ENCODE data around the gene MAP2K1. TPM values are rescaled to one million over a fixed set of nuclear protein-coding genes. Genes with fewer than 3 reads are reported as not detected.

The MAP2K1 gene
- polyA plus RNA-seq, 1 of the 3 experiments (the other 2 are of a cell fraction) = 21.8 TPM

GRCh38 chr15:66454143-66454542 is 67.4 kb downstream of the MAP2K1 start:
- Histone ChIP-seq H2AFZ (ENCODE audit: low read depth) (no peak overlapping the region), H3K4me3 (ENCODE audit: low read depth in 2 of 2, low read length in 1 of 2) (no peak overlapping the region), H3K9me3 (no peaks in the 10 kb centered on the region), H4K20me1 (ENCODE audit: insufficient read depth) (no peaks in the 10 kb centered on the region), H3K27ac (ENCODE audit: low read depth in 2 of 2, low read length in 1 of 2) (no peak overlapping the region), H3K4me1 (ENCODE audit: control insufficient read depth in 1 of 2, insufficient read depth in 2 of 2, low read depth in 1 of 2, low read length in 1 of 2) (no peaks in the 10 kb centered on the region), H3K27me3 (ENCODE audit: insufficient read depth) (no peaks in the 10 kb centered on the region), H3K79me2 (ENCODE audit: insufficient read depth) (no peaks in the 10 kb centered on the region; the same call in 1 of the 2 replicates), H3K36me3 (replicated peaks in 1 of 2; ENCODE audit: control insufficient read depth in 1 of 2, insufficient read depth in 2 of 2, low read length in 1 of 2) (peaks cover 0 to 4% of the 10 kb centered on the region in 2 experiments), H3K9me2 (no peaks in the 10 kb centered on the region), H3K4me2 (no peak overlapping the region), H3F3A (replicated peaks; ENCODE audit: insufficient read depth) (no peaks in the 10 kb centered on the region), H3K9ac (no peak overlapping the region)
- POLR2A ChIA-PET = no interaction called here
- no peak for DNase-seq
- 91% methylated on average over 2 of the region's 2 CpGs for WGBS (ENCODE audit: low lambda C conversion rate)
- CTCF ChIA-PET = no interaction called here
- no peak for TF ChIP-seq SMC3 (IDR thresholded peaks at IDR 0.05; ENCODE audit: low read depth, low read length)
- TF ChIP-seq EP300 (IDR thresholded peaks at IDR 0.05; ENCODE audit: borderline replicate concordance in 1 of 2, low read depth in 1 of 2, low read length in 1 of 2) = no peak
- TF ChIP-seq GABPA (IDR thresholded peaks at IDR 0.05; ENCODE audit: low read depth) = no peak
- no peak for TF ChIP-seq TAF1 (IDR thresholded peaks at IDR 0.05; ENCODE audit: borderline replicate concordance, low read depth, low read length)
- TF ChIP-seq, protein P1, sequence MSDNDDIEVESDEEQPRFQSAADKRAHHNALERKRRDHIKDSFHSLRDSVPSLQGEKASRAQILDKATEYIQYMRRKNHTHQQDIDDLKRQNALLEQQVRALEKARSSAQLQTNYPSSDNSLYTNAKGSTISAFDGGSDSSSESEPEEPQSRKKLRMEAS (IDR thresholded peaks at IDR 0.05; ENCODE audit: low read depth) = no peak
- TF ChIP-seq SIN3A (IDR thresholded peaks at IDR 0.05; ENCODE audit: borderline replicate concordance, low read depth, low read length) = no peak

DNA sequence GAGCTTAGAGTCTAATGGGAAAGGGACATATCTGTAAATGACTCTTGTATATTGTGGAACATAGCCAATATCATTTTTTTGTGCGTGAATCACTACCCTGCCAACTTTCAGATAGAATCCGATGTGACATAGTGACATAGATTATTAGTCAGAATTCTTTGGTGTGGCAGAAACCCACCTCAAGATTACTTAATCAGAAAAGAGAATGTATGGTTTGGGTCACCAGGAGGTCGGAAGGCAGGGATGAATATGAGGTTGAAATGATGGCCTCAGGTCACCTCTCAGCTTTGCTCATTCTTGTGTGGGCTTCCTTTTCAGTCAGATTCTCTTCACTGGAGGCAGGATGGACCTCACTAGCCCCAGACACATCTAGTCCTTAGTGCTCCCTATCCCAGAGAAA is 69.5 kb downstream of the MAP2K1 start:
- no peak overlapping the region for H3K9ac ChIP-seq
- TF ChIP-seq, protein P2, sequence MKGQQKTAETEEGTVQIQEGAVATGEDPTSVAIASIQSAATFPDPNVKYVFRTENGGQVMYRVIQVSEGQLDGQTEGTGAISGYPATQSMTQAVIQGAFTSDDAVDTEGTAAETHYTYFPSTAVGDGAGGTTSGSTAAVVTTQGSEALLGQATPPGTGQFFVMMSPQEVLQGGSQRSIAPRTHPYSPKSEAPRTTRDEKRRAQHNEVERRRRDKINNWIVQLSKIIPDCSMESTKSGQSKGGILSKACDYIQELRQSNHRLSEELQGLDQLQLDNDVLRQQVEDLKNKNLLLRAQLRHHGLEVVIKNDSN (IDR thresholded peaks at IDR 0.05; ENCODE audit: borderline replicate concordance, low read depth) = no peak
- TF ChIP-seq TAF1 (IDR thresholded peaks at IDR 0.05; ENCODE audit: borderline replicate concordance, low read depth, low read length) (no peak), RFX5 (IDR thresholded peaks at IDR 0.05; ENCODE audit: low read length) (no peak), YY1 (IDR thresholded peaks at IDR 0.05; ENCODE audit: low read depth) (no peak), RCOR1 (IDR thresholded peaks at IDR 0.05; ENCODE audit: low read length) (no peak), CHD2 (IDR thresholded peaks at IDR 0.05; ENCODE audit: low read length, partially characterized antibody) (no peak), SIN3A (IDR thresholded peaks at IDR 0.05; ENCODE audit: borderline replicate concordance, low read depth, low read length) (no peak), REST (IDR thresholded peaks at IDR 0.05; ENCODE audit: low read depth, low read length) (no peak), POLR2AphosphoS5 (IDR thresholded peaks at IDR 0.05; ENCODE audit: low read depth, low read length) (peak; percentile 32; the same call in 1 of the 2 replicates), FOXM1 (IDR thresholded peaks at IDR 0.05; ENCODE audit: low read depth) (no peak), ELF1 (IDR thresholded peaks at IDR 0.05) (no peak), FOXJ3 (CRISPR knock-in tag; IDR thresholded peaks at IDR 0.05) (no peak), NRF1 (IDR thresholded peaks at IDR 0.05; ENCODE audit: low read depth, low read length) (no peak), IRF3 (IDR thresholded peaks at IDR 0.05; ENCODE audit: low read depth, low read length) (no peak), RAD21 (IDR thresholded peaks at IDR 0.05; ENCODE audit: low read length) (no peak)
- TF ChIP-seq, protein P1 (IDR thresholded peaks at IDR 0.05; ENCODE audit: low read depth) = no peak
- TF ChIP-seq, protein P3, sequence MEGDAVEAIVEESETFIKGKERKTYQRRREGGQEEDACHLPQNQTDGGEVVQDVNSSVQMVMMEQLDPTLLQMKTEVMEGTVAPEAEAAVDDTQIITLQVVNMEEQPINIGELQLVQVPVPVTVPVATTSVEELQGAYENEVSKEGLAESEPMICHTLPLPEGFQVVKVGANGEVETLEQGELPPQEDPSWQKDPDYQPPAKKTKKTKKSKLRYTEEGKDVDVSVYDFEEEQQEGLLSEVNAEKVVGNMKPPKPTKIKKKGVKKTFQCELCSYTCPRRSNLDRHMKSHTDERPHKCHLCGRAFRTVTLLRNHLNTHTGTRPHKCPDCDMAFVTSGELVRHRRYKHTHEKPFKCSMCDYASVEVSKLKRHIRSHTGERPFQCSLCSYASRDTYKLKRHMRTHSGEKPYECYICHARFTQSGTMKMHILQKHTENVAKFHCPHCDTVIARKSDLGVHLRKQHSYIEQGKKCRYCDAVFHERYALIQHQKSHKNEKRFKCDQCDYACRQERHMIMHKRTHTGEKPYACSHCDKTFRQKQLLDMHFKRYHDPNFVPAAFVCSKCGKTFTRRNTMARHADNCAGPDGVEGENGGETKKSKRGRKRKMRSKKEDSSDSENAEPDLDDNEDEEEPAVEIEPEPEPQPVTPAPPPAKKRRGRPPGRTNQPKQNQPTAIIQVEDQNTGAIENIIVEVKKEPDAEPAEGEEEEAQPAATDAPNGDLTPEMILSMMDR (IDR thresholded peaks at IDR 0.05) = no peak

More for the DNA sequence above, 69.5 kb downstream of the MAP2K1 start:
- Histone ChIP-seq H2AFZ (ENCODE audit: low read depth) (no peak overlapping the region), H3K79me2 (ENCODE audit: insufficient read depth) (no peaks in the 10 kb centered on the region; the same call in 1 of the 2 replicates), H3F3A (replicated peaks; ENCODE audit: insufficient read depth) (no peaks in the 10 kb centered on the region), H4K20me1 (ENCODE audit: insufficient read depth) (no peaks in the 10 kb centered on the region), H3K9me3 (no peaks in the 10 kb centered on the region), H3K27ac (ENCODE audit: low read depth in 2 of 2, low read length in 1 of 2) (no peak overlapping the region), H3K4me1 (ENCODE audit: control insufficient read depth in 1 of 2, insufficient read depth in 2 of 2, low read depth in 1 of 2, low read length in 1 of 2) (peaks cover 0 to 6% of the 10 kb centered on the region in 2 experiments; a peak in 1 of 4 replicates), H3K36me3 (replicated peaks in 1 of 2; ENCODE audit: control insufficient read depth in 1 of 2, insufficient read depth in 2 of 2, low read length in 1 of 2) (no peaks in the 10 kb centered on the region), H3K9me2 (no peaks in the 10 kb centered on the region), H3K4me2 (no peak overlapping the region), H3K4me3 (ENCODE audit: low read depth in 2 of 2, low read length in 1 of 2) (no peak overlapping the region), H3K27me3 (ENCODE audit: insufficient read depth) (no peaks in the 10 kb centered on the region)
- CTCF ChIA-PET = interaction anchor here (1.2 to 1.3 kb wide), 2 partner anchors 31 to 42 kb away, joined by 3 read pairs; partner anchors contain the start of gene SNAPC5
- POLR2A ChIA-PET = no interaction called here
- no peak for DNase-seq
- WGBS (ENCODE audit: low lambda C conversion rate) = 73% methylated on average over 3 of the region's 3 CpGs

Data from SK-N-SH (cell line).